ENCODE results near the gene CCDC70.

CCDC70 gene

DNA sequence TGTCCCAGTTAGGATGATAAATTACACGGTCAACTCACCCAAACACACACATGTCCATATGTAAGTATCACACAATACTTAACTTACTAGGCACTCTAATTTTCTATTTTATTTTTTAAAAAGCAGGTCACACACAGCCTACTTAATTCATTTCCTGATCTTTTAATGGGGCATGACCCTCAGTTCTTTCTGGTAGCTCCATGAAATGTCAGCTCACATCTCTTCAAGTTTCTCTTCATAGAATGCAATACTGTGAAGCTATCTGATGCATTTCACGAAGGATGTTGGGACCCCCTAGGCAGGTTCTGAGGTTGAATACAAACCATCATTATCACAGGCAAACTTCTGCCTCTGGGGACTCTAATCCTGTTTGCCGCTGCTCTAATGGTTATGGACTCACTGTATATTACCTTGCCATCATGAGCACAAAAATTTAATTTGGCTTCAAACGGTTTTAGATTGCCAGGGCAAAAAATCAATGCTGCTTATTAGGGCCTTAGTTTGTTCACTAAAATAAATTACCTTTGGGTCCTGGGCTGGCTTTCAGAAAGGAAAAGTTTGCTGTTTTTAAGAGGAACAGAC is 41.7 kb upstream of the CCDC70 start:
- TF ChIP-seq, protein P1, sequence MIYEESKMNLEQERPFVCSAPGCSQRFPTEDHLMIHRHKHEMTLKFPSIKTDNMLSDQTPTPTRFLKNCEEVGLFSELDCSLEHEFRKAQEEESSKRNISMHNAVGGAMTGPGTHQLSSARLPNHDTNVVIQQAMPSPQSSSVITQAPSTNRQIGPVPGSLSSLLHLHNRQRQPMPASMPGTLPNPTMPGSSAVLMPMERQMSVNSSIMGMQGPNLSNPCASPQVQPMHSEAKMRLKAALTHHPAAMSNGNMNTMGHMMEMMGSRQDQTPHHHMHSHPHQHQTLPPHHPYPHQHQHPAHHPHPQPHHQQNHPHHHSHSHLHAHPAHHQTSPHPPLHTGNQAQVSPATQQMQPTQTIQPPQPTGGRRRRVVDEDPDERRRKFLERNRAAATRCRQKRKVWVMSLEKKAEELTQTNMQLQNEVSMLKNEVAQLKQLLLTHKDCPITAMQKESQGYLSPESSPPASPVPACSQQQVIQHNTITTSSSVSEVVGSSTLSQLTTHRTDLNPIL (CRISPR knock-in tag; IDR thresholded peaks at IDR 0.05; ENCODE audit: low read depth): no peak
- TF ChIP-seq TCF4 (CRISPR knock-in tag; IDR thresholded peaks at IDR 0.05; ENCODE audit: borderline replicate concordance) (no peak), TOX (CRISPR knock-in tag; IDR thresholded peaks at IDR 0.05; ENCODE audit: borderline replicate concordance) (no peak), CSDC2 (CRISPR knock-in tag; IDR thresholded peaks at IDR 0.05) (no peak), ZNF565 (CRISPR knock-in tag; conservative IDR thresholded peaks at IDR 0.05; ENCODE audit: low read depth) (no peak), SNAI2 (CRISPR knock-in tag; IDR thresholded peaks at IDR 0.05) (no peak), ZC3H10 (CRISPR knock-in tag; IDR thresholded peaks at IDR 0.05) (no peak), PPARA (CRISPR knock-in tag; IDR thresholded peaks at IDR 0.05; ENCODE audit: borderline replicate concordance) (no peak), GLIS3 (CRISPR knock-in tag; IDR thresholded peaks at IDR 0.05) (no peak), ZNF8 (CRISPR knock-in tag; IDR thresholded peaks at IDR 0.05) (no peak), ISL1 (CRISPR knock-in tag; IDR thresholded peaks at IDR 0.05) (no peak), ZNF70 (CRISPR knock-in tag; IDR thresholded peaks at IDR 0.05) (no peak)
- TF ChIP-seq, protein P2, sequence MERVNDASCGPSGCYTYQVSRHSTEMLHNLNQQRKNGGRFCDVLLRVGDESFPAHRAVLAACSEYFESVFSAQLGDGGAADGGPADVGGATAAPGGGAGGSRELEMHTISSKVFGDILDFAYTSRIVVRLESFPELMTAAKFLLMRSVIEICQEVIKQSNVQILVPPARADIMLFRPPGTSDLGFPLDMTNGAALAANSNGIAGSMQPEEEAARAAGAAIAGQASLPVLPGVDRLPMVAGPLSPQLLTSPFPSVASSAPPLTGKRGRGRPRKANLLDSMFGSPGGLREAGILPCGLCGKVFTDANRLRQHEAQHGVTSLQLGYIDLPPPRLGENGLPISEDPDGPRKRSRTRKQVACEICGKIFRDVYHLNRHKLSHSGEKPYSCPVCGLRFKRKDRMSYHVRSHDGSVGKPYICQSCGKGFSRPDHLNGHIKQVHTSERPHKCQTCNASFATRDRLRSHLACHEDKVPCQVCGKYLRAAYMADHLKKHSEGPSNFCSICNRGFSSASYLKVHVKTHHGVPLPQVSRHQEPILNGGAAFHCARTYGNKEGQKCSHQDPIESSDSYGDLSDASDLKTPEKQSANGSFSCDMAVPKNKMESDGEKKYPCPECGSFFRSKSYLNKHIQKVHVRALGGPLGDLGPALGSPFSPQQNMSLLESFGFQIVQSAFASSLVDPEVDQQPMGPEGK (CRISPR knock-in tag; IDR thresholded peaks at IDR 0.05; ENCODE audit: borderline replicate concordance): no peak
- TF ChIP-seq, protein P3, sequence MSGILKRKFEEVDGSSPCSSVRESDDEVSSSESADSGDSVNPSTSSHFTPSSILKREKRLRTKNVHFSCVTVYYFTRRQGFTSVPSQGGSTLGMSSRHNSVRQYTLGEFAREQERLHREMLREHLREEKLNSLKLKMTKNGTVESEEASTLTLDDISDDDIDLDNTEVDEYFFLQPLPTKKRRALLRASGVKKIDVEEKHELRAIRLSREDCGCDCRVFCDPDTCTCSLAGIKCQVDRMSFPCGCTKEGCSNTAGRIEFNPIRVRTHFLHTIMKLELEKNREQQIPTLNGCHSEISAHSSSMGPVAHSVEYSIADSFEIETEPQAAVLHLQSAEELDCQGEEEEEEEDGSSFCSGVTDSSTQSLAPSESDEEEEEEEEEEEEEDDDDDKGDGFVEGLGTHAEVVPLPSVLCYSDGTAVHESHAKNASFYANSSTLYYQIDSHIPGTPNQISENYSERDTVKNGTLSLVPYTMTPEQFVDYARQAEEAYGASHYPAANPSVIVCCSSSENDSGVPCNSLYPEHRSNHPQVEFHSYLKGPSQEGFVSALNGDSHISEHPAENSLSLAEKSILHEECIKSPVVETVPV (CRISPR knock-in tag; IDR thresholded peaks at IDR 0.05): no peak
- TF ChIP-seq, protein P4, sequence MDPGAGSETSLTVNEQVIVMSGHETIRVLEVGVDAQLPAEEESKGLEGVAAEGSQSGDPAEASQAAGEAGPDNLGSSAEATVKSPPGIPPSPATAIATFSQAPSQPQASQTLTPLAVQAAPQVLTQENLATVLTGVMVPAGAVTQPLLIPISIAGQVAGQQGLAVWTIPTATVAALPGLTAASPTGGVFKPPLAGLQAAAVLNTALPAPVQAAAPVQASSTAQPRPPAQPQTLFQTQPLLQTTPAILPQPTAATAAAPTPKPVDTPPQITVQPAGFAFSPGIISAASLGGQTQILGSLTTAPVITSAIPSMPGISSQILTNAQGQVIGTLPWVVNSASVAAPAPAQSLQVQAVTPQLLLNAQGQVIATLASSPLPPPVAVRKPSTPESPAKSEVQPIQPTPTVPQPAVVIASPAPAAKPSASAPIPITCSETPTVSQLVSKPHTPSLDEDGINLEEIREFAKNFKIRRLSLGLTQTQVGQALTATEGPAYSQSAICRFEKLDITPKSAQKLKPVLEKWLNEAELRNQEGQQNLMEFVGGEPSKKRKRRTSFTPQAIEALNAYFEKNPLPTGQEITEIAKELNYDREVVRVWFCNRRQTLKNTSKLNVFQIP (CRISPR knock-in tag; IDR thresholded peaks at IDR 0.05; ENCODE audit: borderline replicate concordance, low read depth): no peak
- TF ChIP-seq, protein P5, sequence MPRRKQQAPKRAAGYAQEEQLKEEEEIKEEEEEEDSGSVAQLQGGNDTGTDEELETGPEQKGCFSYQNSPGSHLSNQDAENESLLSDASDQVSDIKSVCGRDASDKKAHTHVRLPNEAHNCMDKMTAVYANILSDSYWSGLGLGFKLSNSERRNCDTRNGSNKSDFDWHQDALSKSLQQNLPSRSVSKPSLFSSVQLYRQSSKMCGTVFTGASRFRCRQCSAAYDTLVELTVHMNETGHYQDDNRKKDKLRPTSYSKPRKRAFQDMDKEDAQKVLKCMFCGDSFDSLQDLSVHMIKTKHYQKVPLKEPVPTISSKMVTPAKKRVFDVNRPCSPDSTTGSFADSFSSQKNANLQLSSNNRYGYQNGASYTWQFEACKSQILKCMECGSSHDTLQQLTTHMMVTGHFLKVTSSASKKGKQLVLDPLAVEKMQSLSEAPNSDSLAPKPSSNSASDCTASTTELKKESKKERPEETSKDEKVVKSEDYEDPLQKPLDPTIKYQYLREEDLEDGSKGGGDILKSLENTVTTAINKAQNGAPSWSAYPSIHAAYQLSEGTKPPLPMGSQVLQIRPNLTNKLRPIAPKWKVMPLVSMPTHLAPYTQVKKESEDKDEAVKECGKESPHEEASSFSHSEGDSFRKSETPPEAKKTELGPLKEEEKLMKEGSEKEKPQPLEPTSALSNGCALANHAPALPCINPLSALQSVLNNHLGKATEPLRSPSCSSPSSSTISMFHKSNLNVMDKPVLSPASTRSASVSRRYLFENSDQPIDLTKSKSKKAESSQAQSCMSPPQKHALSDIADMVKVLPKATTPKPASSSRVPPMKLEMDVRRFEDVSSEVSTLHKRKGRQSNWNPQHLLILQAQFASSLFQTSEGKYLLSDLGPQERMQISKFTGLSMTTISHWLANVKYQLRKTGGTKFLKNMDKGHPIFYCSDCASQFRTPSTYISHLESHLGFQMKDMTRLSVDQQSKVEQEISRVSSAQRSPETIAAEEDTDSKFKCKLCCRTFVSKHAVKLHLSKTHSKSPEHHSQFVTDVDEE (CRISPR knock-in tag; IDR thresholded peaks at IDR 0.05): no peak
- no peak for ATAC-seq

DNA sequence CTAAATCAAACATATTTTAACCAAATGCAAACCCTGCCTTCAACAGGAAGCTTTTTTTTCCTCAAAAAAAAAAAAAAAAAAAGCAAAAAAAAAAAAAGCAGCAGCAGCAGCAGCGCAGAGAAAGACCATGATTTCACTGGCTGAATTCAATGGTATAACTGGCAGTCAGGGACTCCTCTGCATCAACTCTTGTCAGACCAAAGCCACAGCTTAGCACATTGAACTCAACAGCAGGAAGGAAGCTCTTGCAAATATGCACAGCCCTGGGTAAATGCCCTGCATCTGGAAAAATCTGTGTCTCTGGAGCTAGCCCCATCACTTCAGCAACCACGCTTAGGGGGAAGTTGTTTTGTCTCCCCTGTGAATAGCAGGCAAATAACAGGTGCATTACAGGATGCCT is 40.2 kb upstream of the CCDC70 start:
- ATAC-seq: no peak
- TF ChIP-seq ARNTL (CRISPR knock-in tag; IDR thresholded peaks at IDR 0.05; ENCODE audit: borderline replicate concordance, low read depth) (no peak), TOX (CRISPR knock-in tag; IDR thresholded peaks at IDR 0.05; ENCODE audit: borderline replicate concordance) (no peak), CSDC2 (CRISPR knock-in tag; IDR thresholded peaks at IDR 0.05) (no peak), ZC3H10 (CRISPR knock-in tag; IDR thresholded peaks at IDR 0.05) (no peak), ZFP30 (CRISPR knock-in tag; IDR thresholded peaks at IDR 0.05) (no peak), TCF4 (CRISPR knock-in tag; IDR thresholded peaks at IDR 0.05; ENCODE audit: borderline replicate concordance) (no peak)
- TF ChIP-seq, protein P1 (CRISPR knock-in tag; IDR thresholded peaks at IDR 0.05; ENCODE audit: low read depth): no peak
- TF ChIP-seq, protein P5 (CRISPR knock-in tag; IDR thresholded peaks at IDR 0.05): no peak

Data from SK-N-SH treated with all-trans-retinoic acid at 6 μM for 48 hours (cell line).